LHCN-M2 (cell line): ENCODE results near the gene B4GALT2. TPM values are rescaled to one million over a fixed set of nuclear protein-coding genes. Genes with fewer than 3 reads are reported as not detected.

Experiments used
- DNase-seq: peaks from one replicate; pipeline ENCODE4 v3.0.0-alpha.2; 2012; ENCODE audit warnings: low read depth
- total RNA-seq: library from RNA; depleted of rRNA; stranded (reverse); fragments of >200 nt; gene quantifications from 2 replicates; pipeline ENCODE4 v1.2.3, GENCODE V29; 2014

The B4GALT2 gene
- total RNA-seq, 1 experiment from 2014 or later: 110 TPM

- DNase-seq: peak; percentile 94
Measured at GRCh38 chr1:43969746-43970466, 9.1 kb upstream of the B4GALT2 start, which contains the start of gene DPH2. Gene DPH2, plus strand, starts transcription at chr1:43970010. Its CDS starts 166 bp downstream, at chr1:43970176.

GRCh38 chr1:43970502-43970901 is 8.5 kb upstream of the B4GALT2 start:
- no peak for DNase-seq

GRCh38 chr1:43970911-43971310 is 8.1 kb upstream of the B4GALT2 start:
- DNase-seq: no peak

GRCh38 chr1:43971336-43971980 is 7.6 kb upstream of the B4GALT2 start:
- DNase-seq: no peak

- DNase-seq: no peak
Measured at GRCh38 chr1:43973981-43974442, 5.0 kb upstream of the B4GALT2 start.

- peak; percentile 92 for DNase-seq
Measured at GRCh38 chr1:43974443-43975248, 4.4 kb upstream of the B4GALT2 start, which contains the start of gene ATP6V0B. Gene ATP6V0B, plus strand, starts transcription at chr1:43974960. Its CDS starts 81 bp downstream, at chr1:43975041.

DNA sequence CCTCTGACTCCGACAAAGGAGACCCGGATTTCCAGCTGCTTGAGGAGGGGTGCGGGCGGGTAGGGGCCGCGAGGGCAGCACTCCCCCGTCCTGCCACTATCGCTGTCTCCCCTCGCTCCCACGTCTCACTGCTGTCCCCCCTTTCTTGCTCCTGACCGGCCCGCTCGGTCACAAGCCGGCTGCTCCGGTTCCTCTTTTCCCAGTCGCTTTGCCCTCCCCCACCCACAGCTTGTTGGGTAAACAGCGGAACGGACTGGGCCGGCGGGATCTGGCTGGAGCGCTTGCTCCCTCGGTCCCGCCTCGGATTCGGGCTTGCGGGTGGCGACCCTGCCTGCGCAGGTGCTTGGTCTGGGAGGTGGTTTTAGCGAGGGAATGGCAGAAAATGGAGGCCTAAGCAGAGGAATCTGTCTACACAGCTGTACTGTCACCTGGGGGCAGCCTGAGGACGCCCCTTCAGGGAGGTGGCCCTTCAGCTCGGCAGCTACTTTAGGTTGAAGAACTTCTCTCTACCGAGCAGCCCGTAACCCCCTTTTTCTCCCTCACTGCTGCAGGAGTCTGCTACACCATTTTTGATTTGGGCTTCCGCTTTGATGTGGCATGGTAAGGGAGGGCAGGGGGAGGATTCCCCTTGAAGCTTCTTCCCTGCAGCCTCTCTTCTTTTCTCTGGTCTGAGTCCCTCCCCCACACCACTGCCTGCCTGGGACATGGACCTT is 3.6 kb upstream of the B4GALT2 start:
- DNase-seq: no peak

DNA sequence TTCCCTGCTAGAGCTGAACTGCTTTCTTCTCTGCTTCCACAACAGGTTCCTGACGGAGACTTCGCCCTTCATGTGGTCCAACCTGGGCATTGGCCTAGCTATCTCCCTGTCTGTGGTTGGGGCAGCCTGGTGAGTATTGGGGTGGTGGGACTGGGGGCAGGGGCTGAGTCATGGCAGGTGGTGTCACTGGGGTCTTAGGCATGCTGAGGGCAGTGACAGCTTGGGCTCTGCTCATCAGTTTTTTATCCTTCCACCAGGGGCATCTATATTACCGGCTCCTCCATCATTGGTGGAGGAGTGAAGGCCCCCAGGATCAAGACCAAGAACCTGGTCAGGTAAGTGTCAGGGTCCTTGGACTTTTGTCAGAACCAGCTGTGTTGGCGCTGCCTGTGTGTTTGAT is 3.0 kb upstream of the B4GALT2 start:
- no peak for DNase-seq

GRCh38 chr1:43976890-43977289 is 2.1 kb upstream of the B4GALT2 start:
- no peak for DNase-seq

- DNase-seq: no peak
Measured at GRCh38 chr1:43977376-43978263, 1.4 kb upstream of the B4GALT2 start.

DNA sequence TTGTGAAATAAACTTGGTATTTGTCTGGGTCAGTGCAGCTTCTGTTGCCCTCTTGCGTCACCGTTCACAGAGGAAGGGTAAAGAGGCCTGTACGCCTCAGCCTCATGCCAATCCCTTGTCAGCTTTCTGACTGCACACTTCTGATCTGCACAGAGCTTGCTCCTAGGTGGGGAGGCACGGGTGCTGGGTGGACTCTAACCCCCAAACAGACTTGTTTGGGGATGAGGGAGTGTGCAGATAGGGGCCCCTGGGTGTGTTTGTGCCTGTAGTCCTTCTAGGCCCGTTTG is 803 bp upstream of the B4GALT2 start:
- DNase-seq: no peak

GRCh38 chr1:43979261-43979527 is 184 bp downstream of the B4GALT2 start:
- DNase-seq: no peak

DNA sequence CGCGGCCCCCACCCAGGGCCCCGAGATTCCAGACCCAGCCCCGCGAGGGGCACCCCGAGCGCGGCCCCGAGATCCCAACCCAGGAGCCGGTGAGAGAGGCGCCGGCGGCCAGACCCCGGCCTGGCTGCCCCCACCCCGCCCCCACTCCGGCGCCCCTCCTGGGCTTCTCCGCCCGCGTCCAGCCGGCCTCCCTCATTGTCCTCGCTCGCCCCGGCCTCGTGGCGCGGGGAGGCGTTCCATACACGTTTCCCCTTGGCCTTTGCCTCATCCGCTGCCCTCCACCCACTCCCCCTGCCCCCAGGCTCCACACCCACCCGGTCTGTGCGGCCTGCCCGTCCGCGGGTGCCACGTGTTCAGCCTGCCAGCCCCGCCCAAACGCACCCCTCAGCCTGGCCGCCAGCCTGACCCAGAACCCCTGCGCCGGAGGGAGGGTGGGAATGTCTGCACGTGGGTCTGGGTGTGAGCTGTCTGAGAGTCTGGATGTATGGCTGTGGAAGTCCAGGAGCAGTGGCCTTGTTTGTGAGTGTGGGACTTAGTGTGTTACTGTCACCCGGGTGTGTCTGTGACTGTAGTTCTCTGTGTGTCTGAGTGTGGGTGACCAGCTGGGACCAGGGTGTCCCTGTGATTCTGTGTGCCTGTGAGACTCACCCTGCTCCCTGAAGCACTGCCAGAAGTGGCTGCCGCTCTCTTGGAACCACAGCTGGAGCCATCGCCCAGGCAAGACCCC is 681 bp downstream of the B4GALT2 start:
- DNase-seq: peak; percentile 64

GRCh38 chr1:43980255-43981134 is 1.5 kb downstream of the B4GALT2 start:
- no peak for DNase-seq

GRCh38 chr1:43981135-43981491 is 2.1 kb downstream of the B4GALT2 start:
- DNase-seq: no peak

DNA sequence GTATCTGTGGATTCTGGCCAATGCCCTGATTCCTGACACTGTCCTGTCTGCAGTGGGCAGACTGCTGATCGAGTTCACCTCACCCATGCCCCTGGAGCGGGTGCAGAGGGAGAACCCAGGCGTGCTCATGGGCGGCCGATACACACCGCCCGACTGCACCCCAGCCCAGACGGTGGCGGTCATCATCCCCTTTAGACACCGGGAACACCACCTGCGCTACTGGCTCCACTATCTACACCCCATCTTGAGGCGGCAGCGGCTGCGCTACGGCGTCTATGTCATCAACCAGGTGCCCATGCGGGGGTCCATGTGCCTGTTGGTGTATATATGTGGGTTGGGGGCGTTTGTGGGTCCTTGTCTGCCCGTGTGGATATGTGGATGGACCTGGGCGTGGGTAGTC is 2.6 kb downstream of the B4GALT2 start:
- DNase-seq: no peak

DNA sequence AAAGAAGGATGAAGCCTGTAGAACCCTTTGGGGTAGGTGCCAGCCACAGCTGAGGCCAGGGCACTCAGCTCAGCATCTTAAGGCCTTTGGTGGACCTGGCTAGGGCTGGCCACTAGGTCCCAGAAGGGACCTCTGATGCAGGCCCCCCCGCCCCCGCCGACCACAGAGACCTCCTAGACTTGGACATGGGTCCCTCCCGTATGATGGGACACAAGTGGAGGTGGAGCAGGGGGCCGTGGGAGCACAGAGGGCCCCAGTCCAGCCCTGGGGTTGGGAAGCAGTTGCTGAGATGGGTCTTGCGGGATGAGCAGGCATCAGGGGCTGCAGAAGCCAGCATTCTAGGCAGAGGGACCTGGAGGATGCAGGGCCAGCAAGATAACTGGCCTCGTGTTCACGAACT is 3.2 kb downstream of the B4GALT2 start:
- DNase-seq: no peak

DNA sequence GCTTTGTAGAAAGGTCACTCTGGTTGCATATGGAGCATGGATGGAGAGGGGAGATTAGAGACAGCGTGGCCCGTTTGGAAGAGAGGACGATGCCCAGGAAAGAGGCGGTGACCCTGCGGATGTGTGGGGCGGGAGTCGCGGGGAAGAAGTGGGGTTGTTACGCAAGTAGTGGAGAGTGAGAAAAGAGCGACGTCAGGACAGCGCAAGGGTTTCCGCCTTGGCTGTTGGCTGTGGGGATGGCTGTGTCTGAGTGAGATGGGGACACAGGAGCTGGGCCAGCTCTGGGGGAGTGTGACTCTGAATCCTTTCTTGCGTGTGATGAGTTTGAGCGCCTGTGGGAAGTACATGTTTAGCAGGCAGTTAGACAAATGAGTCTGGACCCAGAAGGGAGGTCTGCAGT is 3.8 kb downstream of the B4GALT2 start:
- DNase-seq: no peak

- DNase-seq: no peak
Measured at GRCh38 chr1:43983253-43983899, 4.4 kb downstream of the B4GALT2 start.
